GM21515 (cell line): ENCODE measurements around the gene PTGR1.
"Not testable (repeated sequence)": the region's sequence is repeated elsewhere in the genome, so short reads cannot be mapped to it uniquely, and the experiment has no call there.

Source experiments
- ATAC-seq: cut with Tn5 transposase; IDR thresholded peaks from one replicate; pipeline ENCODE4 v1.9.1; 2021; ENCODE audit not compliant: unreplicated experiment

The PTGR1 gene

DNA sequence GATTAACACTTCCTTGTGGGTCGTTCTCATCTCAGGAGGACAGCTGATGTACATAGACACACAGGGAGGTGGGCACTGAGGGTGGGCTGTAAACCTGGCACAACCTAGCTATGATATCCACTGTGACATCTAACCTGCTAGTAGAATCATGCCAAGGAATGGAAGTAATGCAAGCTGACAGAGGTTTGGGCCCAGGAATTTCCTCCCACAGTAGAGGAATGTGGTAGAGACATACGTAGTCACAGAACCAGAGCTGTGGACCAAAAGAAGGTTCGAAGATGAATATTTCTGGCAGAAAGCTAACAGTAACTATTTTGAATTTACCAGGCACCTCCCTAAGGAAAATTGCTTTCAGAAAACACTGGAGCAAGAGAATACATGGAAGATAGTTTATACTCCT is 16.5 kb upstream of the PTGR1 start:
- ATAC-seq = no peak

GRCh38 chr9:111613436-111614040 is 14.1 kb upstream of the PTGR1 start:
- ATAC-seq = no peak

DNA sequence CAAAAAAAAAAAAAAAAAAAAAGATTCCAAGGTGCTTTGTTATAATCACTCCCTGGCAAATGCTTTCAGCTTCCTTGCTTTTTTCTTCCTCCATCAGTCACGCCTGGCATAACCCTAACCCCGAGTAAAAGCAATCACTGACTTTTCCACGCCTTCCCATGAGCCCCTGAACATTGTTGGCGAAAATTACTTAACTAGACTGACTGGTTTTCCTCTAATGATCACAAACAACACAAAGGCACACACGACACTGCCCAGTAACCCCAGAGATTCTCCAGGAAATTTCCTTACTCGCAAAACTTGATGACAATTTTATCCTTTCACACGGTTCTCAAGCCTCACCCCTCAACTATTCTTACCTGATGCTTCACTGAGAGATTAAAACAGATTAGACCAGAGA is 11.4 kb upstream of the PTGR1 start:
- ATAC-seq = no peak

DNA sequence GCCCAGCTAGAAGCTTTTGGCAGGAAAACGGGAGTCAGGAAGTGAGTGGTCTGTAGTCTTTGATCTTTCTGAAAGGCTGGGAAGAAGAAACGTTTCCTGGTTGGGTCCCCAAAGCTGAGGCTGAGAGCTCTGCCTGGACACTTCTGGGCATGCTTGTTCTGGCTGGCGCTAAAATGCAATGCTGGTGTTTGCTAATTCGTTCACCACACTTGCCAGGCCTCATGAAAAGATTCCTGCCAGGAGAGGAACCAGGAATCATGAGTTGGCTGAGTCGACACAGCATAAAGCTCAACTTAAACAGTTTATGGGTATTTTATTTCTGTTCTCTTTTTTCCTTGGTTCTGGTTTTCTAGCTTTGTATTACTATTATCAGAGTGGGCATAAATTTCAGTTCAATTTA is 10.7 kb upstream of the PTGR1 start:
- ATAC-seq = no peak

DNA sequence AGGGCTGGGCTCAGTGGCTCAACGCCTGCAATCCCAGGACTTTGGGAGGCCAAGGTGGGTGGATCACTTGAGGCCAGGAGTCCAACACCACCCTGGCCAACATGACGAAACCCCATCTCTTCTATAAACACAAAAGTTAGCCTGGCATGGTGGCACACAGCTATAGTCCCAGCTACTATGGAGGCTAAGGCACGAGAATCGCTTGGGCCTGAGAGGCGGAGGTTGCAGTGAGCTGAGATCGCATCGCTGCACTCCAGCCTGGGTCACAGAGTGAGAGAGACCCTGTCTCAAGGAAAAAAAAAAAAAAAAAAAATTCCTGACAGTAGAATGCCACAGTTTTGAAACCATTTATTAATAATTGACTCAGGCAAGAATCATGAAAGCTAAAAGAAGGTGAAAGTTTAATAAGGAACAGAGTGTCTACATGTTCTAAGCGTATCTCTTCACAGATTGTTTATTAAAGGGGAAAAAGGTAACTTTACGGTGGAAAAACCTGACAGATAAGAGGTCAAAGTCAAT is 5.7 kb upstream of the PTGR1 start:
- no peak for ATAC-seq

- ATAC-seq = no peak
Measured at GRCh38 chr9:111604054-111604615, 4.7 kb upstream of the PTGR1 start.

GRCh38 chr9:111603041-111603440 is 3.6 kb upstream of the PTGR1 start:
- ATAC-seq = no peak

DNA sequence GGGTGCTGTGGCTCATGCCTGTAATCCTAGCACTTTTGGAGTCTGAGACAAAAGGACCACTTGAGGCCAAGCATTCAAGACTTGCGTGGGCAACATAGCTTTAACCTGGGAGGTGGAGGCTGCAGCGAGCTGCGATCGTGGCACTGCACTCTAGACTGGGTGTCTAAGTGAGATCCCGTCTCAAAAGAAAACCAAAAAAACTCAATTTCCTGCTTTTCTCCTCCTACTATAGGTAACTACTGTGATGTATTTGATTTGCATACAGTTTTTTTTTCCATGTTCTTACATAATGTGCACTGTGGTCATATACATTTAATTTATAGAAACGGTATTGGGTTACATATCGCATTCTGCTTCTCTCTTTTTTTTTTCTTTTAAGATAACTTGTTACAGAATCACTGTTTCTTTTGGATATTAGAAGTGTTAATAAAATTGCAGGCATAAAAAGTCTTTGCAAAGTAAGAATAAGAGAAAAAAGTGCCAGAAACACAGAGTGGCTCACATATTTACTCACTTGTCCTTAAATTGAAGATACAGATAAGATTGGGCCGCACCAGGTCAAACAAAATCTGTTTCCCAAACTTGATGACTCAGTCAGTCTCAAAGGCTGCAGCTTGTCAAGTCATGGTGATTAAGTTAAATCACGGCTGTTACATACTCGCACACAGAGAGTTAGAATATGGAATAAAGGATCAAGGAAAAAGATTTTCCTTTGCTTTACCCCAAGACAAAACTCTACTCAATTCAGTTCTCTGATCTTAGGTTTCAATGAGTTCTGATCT is 2.0 kb upstream of the PTGR1 start:
- no peak for ATAC-seq

DNA sequence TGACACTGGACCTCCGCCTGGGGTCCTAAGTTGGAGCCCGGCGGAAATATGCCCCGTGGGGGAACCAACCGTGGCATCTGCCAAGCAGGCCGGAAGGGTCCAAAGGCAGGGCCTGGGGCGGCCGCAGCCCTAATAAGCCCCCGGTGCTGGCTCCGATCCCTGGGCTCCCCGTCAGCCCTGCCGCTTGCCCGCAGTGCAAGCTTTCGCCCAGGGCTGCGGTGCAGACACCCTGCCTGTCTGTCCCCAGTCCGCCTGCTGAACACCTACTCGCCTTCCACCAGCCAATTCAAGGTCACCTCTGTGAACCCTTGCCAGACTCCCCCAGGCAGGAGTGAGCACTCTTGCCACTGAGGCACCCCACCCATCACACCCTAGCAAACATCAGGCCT is 502 bp upstream of the PTGR1 start:
- ATAC-seq = no peak

DNA sequence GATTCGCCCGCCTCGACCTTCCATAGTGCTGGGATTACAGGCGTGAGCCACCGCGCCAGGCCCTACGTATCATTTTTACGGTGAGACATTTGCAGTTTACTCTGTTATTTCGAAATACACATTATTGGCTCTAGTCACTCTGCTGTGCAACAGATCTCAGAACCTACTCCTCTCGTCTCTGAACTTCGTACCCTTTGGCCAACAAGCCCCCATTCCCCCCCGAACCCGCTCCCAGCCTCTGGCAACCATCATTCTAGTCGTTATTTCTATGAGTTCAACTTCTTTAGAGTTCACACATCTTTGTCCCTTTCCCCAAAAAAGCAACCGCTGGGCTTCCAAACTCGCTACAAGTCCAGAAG is 735 bp downstream of the PTGR1 start:
- ATAC-seq = no peak

DNA sequence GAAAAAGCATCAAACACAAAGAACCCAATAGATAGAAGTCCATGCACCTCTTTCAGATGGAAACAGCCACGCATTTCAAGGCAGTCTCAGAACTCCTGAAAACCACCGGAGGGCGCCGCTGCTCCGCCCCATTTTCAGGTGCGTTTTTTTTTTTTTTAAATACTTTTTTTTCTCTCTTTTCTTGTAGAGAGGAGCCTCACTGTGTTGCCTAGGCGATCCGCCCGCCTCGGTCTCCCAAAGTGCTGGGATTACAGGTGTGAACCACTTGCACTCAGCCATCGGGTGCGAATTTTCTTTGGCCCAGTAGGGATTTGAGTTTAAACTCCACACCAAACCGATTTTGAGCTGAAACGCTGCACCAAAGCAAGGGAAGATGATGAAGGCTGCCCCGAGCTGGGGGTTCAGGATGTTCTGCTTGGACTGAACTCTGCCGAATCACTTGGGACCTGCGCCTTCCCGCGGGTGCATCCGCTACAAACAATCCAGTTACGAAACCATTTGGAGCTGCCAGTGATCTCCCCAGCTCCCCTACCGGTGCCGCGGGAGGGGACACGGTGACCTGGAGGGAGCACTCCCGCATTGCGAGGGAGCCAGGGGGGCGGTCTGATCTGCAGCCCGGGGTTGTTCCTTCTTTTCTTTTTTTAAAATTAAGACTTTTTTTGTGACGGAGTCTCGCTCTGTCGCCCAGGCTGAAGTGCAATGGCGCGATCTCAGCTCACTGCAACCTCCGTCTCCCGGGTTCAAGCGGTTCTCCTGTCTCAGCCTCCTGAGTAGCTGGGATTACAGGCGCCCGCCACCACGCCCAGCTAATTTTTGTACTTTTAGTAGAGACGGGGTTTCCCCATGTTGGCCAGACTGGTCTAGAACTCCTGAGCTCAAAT is 1.4 kb downstream of the PTGR1 start:
- ATAC-seq = peak; percentile 57

- ATAC-seq = no peak
Measured at GRCh38 chr9:111588846-111589245, 10.6 kb downstream of the PTGR1 start.

DNA sequence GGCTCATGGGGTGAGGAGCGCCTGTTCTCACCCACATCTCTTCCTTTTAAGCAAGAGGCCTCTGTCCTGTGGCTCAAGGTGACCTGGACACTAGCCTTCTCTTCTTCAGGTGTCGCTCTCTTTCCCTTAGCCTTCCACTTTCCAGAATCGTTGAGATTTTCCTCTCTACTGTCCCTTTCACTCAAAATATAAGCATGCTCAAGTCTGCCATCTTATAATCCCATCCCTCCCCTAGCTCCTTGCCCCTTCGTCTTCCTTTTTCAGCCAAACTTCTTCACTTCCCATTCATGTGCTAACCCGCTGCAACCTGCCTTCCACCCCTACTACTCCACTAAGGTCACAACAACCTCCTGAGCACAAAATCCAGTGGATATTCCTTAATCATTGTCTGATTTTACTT is 13.1 kb downstream of the PTGR1 start:
- no peak for ATAC-seq

- no peak for ATAC-seq
Measured at GRCh38 chr9:111582888-111583287, 16.6 kb downstream of the PTGR1 start.

DNA sequence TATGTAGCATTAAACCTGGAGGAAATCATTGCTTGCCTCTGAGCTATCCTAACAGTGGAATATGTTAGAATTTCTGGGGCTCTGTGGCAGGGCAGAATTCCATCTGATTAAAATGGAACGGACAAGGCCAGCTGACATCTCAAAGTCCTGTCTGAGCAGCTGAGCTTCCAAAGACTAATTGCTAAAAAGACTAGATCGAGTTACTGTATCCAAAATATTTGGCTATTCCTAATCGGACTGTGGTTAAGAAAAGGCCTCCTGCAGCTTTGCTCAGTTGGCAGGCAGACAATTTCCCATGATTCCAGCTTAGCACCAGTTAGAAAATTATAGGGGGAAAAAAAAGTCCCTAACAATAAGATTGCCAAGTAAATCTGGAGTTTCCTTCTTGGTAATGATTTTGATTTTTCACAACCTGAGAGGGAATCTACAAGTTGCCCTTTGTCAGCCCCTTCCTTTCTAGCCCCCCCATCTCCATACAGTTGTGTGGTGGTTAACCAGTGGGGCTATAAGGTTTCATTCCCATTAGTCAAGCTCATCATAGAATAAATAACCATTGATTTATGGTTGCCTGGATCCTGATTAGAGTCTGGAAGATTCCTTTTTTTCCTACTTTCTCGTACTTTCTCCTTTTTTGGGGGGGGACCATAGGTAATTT is 26.4 kb downstream of the PTGR1 start:
- ATAC-seq = no peak

DNA sequence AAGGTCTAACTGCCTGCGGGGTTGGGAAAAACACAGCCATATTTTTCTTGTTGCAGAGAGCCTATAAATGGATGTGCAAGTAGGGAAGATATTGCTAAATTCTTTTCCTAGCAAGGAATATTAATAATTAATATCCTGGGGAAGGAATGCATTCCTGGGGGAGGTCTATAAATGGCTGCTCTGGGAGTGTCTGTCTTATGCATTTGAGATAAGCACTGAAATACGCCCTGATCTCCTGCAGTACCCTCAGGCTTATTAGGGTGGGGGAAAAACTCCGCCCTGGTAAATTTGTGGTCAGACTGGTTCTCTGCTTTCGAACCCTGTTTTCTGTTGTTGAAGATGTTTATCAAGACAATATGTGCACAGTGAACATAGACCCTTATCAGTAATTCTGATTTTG is 31.3 kb downstream of the PTGR1 start:
- ATAC-seq = not testable (repeated sequence)

GRCh38 chr9:111566234-111566633 is 33.2 kb downstream of the PTGR1 start:
- ATAC-seq = no peak

GRCh38 chr9:111561165-111561719 is 38.2 kb downstream of the PTGR1 start:
- ATAC-seq = no peak

GRCh38 chr9:111559000-111559610 is 40.3 kb downstream of the PTGR1 start:
- no peak for ATAC-seq

DNA sequence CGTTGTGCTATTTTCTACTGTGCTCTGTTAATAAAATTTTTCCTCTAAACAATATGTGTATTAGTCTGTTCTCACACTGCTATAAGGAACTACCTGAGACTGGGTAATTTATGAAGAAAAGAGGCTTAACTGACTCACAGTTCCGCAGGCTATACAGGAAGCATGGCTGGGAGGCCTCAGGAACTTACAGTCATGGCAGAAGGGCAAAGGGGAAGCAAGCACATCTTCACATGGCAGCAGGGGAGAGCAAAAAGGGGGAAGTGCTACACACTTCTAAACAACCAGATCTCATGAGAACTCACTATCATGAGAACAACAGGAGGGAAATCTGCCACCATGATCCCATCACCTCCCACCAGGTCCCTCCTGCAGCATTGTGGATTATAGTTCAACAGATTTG is 44.0 kb downstream of the PTGR1 start:
- ATAC-seq = not testable (repeated sequence)
